ENCODE data around the gene EPB41. TPM values are rescaled to one million over a fixed set of nuclear protein-coding genes. Genes with fewer than 3 reads are reported as not detected.
A peak's percentile ranks its signal among the peaks of the same experiment; 100 is the strongest.

The EPB41 gene
- total and polyA plus RNA-seq, 9 of the 15 experiments (the other 6 are each of a cell fraction or from before 2014, with no cell fraction given) = 3.7 to 213 (median 141) TPM

DNA sequence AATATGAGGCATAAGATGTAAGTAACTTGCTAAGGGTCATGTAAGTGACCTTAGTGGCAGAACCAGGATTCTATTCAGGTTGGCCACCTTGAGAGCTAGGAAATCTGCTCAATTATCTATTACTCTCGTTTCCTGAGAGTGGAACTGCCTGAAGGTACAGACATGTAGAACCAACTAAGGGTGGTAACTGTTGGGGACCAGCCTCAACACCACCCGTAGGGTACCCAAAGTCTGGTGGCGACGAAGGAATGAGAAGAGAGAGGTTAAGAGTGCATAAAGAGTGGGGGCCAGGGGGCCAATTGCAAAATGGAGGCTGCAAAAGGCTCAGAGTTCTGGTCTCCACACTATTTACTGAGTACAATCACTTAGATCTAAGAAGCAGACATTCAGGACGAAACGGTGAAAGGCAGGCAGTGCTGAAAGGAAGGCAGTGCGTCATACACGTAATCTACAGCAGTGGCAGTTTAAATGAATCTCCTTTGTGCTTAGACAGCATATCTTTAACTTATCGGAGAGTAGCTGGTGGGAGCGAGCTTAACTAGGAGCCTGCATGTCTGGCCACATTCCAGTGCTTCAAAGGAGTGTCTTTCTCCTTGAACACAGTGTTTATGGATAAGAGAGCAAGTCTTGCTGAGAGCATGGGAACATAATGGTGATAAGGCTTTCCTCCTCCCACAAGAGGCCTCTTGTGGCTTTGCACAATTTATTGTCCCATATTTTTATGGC, 242.3 kb downstream of the EPB41 start (continued):
- TF ChIP-seq ZSCAN29 (IDR thresholded peaks at IDR 0.05) (no peak), ZNF551 (CRISPR knock-in tag; IDR thresholded peaks at IDR 0.05) (no peak), EHMT2 (IDR thresholded peaks at IDR 0.05) (peak; percentile 75; the same call in 1 of the 2 replicates), ZNF77 (CRISPR knock-in tag; IDR thresholded peaks at IDR 0.05) (no peak), U2AF2 (optimal IDR thresholded peaks at IDR 0.05; ENCODE audit: low read depth, low read length) (no peak), ELF1 (tag; IDR thresholded peaks at IDR 0.05) (no peak), KDM1A (IDR thresholded peaks at IDR 0.05) (peak; percentile 96), CC2D1A (IDR thresholded peaks at IDR 0.05) (peak; percentile 88), STAT5B (CRISPR knock-in tag; IDR thresholded peaks at IDR 0.05) (no peak), KLF16 (IDR thresholded peaks at IDR 0.05) (peak; percentile 88), MBD1 (CRISPR knock-in tag; IDR thresholded peaks at IDR 0.05) (no peak), PYGO2 (tag; IDR thresholded peaks at IDR 0.05) (0 out of 2 replicates have a peak, but pooled peaks have one; percentile 47), BMI1 (IDR thresholded peaks at IDR 0.05; ENCODE audit: low read length) (no peak), NFE2L1 (tag; IDR thresholded peaks at IDR 0.05; ENCODE audit: borderline replicate concordance, low read depth) (no peak), SAP30 (IDR thresholded peaks at IDR 0.05; ENCODE audit: borderline replicate concordance, insufficient read depth, low read depth, low read length, poor library complexity, severe bottlenecking) (peak; percentile 29), FOXJ3 (CRISPR knock-in tag; IDR thresholded peaks at IDR 0.05) (no peak), NEUROD1 (IDR thresholded peaks at IDR 0.05; ENCODE audit: borderline replicate concordance, low read depth, low read length, partially characterized antibody) (peak; percentile 69), ZNF174 (CRISPR knock-in tag; IDR thresholded peaks at IDR 0.05) (no peak), EGR1 (conservative IDR thresholded peaks at IDR 0.05) (0 out of 2 replicates have a peak, but pooled peaks have one; percentile 14), ZNF695 (CRISPR knock-in tag; IDR thresholded peaks at IDR 0.05) (no peak), ZNF699 (CRISPR knock-in tag; IDR thresholded peaks at IDR 0.05; ENCODE audit: insufficient replicate concordance) (no peak), ETS2 (tag; IDR thresholded peaks at IDR 0.05; ENCODE audit: borderline replicate concordance, poor library complexity, severe bottlenecking) (no peak), RBM14 (IDR thresholded peaks at IDR 0.05; ENCODE audit: borderline replicate concordance, insufficient read depth, low read depth, low read length) (no peak), SMARCE1 (IDR thresholded peaks at IDR 0.05) (peak; percentile 98)
- TF ChIP-seq, protein P1, sequence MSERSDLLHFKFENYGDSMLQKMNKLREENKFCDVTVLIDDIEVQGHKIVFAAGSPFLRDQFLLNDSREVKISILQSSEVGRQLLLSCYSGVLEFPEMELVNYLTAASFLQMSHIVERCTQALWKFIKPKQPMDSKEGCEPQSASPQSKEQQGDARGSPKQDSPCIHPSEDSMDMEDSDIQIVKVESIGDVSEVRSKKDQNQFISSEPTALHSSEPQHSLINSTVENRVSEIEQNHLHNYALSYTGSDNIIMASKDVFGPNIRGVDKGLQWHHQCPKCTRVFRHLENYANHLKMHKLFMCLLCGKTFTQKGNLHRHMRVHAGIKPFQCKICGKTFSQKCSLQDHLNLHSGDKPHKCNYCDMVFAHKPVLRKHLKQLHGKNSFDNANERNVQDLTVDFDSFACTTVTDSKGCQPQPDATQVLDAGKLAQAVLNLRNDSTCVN (CRISPR knock-in tag; IDR thresholded peaks at IDR 0.05) = 0 out of 2 replicates have a peak, but pooled peaks have one; percentile 70
- TF ChIP-seq, protein P2, sequence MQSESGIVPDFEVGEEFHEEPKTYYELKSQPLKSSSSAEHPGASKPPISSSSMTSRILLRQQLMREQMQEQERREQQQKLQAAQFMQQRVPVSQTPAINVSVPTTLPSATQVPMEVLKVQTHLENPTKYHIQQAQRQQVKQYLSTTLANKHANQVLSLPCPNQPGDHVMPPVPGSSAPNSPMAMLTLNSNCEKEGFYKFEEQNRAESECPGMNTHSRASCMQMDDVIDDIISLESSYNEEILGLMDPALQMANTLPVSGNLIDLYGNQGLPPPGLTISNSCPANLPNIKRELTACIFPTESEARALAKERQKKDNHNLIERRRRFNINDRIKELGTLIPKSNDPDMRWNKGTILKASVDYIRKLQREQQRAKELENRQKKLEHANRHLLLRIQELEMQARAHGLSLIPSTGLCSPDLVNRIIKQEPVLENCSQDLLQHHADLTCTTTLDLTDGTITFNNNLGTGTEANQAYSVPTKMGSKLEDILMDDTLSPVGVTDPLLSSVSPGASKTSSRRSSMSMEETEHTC (IDR thresholded peaks at IDR 0.05) = peak; percentile 46; the same call in 1 of the 2 replicates
